ENCODE results near the gene NUP35.

DNA sequence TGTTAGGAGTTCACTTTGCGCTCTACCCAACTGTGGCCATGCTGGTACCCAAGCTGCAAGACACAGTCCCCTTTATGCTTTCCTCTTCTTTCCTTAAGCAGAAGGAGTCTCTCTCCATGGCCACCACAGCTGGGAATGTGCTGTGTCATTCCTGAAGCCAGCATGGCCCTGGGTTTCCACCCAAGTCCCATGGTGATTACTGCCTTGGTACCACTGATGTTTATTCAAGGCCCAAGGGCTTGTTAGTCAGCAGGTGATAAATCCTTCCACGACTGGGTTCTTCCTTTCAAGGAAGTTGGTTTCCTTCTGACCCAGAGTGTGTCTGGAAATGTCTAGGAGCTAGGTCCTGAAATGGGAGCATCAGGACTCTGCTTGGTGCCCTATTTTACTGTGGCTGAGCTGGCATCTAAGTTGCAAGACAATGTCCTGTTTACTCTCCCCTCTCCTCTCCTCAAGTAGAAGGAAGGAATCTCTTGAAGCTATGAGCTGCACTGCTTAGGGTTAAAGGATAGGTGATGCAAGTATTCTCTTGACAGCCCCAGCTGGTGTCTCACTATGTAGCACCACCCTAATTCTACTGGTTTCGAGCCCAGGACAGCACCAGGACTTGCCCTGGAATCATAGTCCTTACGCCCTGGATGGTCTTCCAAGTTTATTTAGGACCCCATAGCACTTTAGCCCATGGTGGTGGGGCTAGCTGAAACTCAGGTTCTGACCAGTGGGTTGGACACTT, 18.7 kb upstream of the NUP35 start:
- TF ChIP-seq, protein P1, sequence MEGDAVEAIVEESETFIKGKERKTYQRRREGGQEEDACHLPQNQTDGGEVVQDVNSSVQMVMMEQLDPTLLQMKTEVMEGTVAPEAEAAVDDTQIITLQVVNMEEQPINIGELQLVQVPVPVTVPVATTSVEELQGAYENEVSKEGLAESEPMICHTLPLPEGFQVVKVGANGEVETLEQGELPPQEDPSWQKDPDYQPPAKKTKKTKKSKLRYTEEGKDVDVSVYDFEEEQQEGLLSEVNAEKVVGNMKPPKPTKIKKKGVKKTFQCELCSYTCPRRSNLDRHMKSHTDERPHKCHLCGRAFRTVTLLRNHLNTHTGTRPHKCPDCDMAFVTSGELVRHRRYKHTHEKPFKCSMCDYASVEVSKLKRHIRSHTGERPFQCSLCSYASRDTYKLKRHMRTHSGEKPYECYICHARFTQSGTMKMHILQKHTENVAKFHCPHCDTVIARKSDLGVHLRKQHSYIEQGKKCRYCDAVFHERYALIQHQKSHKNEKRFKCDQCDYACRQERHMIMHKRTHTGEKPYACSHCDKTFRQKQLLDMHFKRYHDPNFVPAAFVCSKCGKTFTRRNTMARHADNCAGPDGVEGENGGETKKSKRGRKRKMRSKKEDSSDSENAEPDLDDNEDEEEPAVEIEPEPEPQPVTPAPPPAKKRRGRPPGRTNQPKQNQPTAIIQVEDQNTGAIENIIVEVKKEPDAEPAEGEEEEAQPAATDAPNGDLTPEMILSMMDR (IDR thresholded peaks at IDR 0.05): no peak
- TF ChIP-seq POLR2AphosphoS5 (IDR thresholded peaks at IDR 0.05; ENCODE audit: low read depth, low read length) (no peak), SIN3A (IDR thresholded peaks at IDR 0.05; ENCODE audit: borderline replicate concordance, insufficient read depth, low read depth, low read length) (no peak)
- TF ChIP-seq, protein P2, sequence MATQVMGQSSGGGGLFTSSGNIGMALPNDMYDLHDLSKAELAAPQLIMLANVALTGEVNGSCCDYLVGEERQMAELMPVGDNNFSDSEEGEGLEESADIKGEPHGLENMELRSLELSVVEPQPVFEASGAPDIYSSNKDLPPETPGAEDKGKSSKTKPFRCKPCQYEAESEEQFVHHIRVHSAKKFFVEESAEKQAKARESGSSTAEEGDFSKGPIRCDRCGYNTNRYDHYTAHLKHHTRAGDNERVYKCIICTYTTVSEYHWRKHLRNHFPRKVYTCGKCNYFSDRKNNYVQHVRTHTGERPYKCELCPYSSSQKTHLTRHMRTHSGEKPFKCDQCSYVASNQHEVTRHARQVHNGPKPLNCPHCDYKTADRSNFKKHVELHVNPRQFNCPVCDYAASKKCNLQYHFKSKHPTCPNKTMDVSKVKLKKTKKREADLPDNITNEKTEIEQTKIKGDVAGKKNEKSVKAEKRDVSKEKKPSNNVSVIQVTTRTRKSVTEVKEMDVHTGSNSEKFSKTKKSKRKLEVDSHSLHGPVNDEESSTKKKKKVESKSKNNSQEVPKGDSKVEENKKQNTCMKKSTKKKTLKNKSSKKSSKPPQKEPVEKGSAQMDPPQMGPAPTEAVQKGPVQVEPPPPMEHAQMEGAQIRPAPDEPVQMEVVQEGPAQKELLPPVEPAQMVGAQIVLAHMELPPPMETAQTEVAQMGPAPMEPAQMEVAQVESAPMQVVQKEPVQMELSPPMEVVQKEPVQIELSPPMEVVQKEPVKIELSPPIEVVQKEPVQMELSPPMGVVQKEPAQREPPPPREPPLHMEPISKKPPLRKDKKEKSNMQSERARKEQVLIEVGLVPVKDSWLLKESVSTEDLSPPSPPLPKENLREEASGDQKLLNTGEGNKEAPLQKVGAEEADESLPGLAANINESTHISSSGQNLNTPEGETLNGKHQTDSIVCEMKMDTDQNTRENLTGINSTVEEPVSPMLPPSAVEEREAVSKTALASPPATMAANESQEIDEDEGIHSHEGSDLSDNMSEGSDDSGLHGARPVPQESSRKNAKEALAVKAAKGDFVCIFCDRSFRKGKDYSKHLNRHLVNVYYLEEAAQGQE (IDR thresholded peaks at IDR 0.05; ENCODE audit: insufficient read depth in 1 of 2, low read depth in 2 of 2, low read length in 1 of 2): no peak

All from Panc1 (cell line).